NCI-H2171 (cell line): ENCODE measurements around the gene FEN1.

Experiments
- DNase-seq: peaks from one replicate; lab custom pipeline; 2025; lab: John Stamatoyannopoulos, UW

The FEN1 gene

GRCh38 chr11:61792310-61793082 is at the start of gene FEN1, which contains the start of gene TMEM258:
Gene FEN1, plus strand, starts transcription at chr11:61792911. Its CDS starts 2,451 bp downstream, at chr11:61795362.
Gene TMEM258, minus strand, starts transcription at chr11:61792599. Its CDS starts 41 bp downstream, at chr11:61792558.
- peak; percentile 93 for DNase-seq

- DNase-seq: no peak
Observed at GRCh38 chr11:61743486-61744095, 49.1 kb upstream of the FEN1 start.

GRCh38 chr11:61744181-61744580 is 48.5 kb upstream of the FEN1 start:
- DNase-seq: no peak

- no peak for DNase-seq
Observed at GRCh38 chr11:61744609-61745156, 48.0 kb upstream of the FEN1 start.

GRCh38 chr11:61745781-61746441 is 46.8 kb upstream of the FEN1 start:
- DNase-seq: no peak

- DNase-seq: no peak
Observed at GRCh38 chr11:61746442-61747191, 46.1 kb upstream of the FEN1 start.

- no peak for DNase-seq
Observed at GRCh38 chr11:61747192-61747966, 45.3 kb upstream of the FEN1 start.

- DNase-seq: no peak
Observed at GRCh38 chr11:61747967-61748285, 44.8 kb upstream of the FEN1 start.

GRCh38 chr11:61749591-61750217 is 43.0 kb upstream of the FEN1 start:
- DNase-seq: no peak

GRCh38 chr11:61750631-61751273 is 42.0 kb upstream of the FEN1 start:
- no peak for DNase-seq

- no peak for DNase-seq
Observed at GRCh38 chr11:61751384-61751783, 41.3 kb upstream of the FEN1 start.

GRCh38 chr11:61752117-61752924 is 40.4 kb upstream of the FEN1 start, which contains the start of gene MYRF:
Gene MYRF, plus strand, starts transcription at chr11:61752636. Its CDS starts 109 bp downstream, at chr11:61752745.
- DNase-seq: peak; percentile 40

- no peak for DNase-seq
Observed at GRCh38 chr11:61752925-61753521, 39.7 kb upstream of the FEN1 start.

GRCh38 chr11:61753672-61754071 is 39.0 kb upstream of the FEN1 start:
- no peak for DNase-seq

- no peak for DNase-seq
Observed at GRCh38 chr11:61754534-61755482, 37.9 kb upstream of the FEN1 start.

GRCh38 chr11:61756147-61756451 is 36.6 kb upstream of the FEN1 start:
- no peak for DNase-seq

GRCh38 chr11:61756452-61757212 is 36.1 kb upstream of the FEN1 start:
- DNase-seq: no peak
